Heart left ventricle (tissue), 16 donors: Measurements from ENCODE around the gene ARMC8. TPM values are rescaled to one million over a fixed set of nuclear protein-coding genes. Genes with fewer than 3 reads are reported as not detected.

Source experiments
- ATAC-seq, 4 donors: fragments of 200-7000 bp; cut with Tn5 transposase; one replicate each; pipeline ENCODE4 v1.9.1; 2020 to 2022; ENCODE audit warnings: moderate library complexity in 4 of 4, mild to moderate bottlenecking in 3 of 4, moderate number of reproducible peaks in 1 of 4
- DNase-seq, 5 donors: peaks; one replicate each; pipeline ENCODE4 v3.0.0-alpha.2; 2020
- H3K27ac ChIP-seq, 12 donors: fragments of 200-600 bp; sonication (generic) in 4 of 12; one replicate each; pipeline versions ENCODE4 v1.5.0 to v1.8.0; 2016 to 2022; ENCODE audit warnings: mild to moderate bottlenecking in 2 of 12
- H3K27me3 ChIP-seq, 9 donors: fragments of 200-600 bp; sonication (generic) in 2 of 9; one replicate each; pipeline versions ENCODE4 v1.5.1 to v1.8.0; 2016 to 2022; ENCODE audit warnings: mild to moderate bottlenecking in 3 of 9
- H3K36me3 ChIP-seq, 9 donors: fragments of 200-600 bp; sonication (generic) in 2 of 9; one replicate each; pipeline versions ENCODE4 v1.5.0 to v1.8.0; 2018 to 2022; ENCODE audit warnings: mild to moderate bottlenecking in 2 of 9
- H3K4me1 ChIP-seq, 12 donors: fragments of 200-600 bp; sonication (generic) in 4 of 12; one replicate each; pipeline versions ENCODE4 v1.5.0 to v1.8.0; 2016 to 2022; ENCODE audit warnings: mild to moderate bottlenecking in 3 of 12
- H3K4me3 ChIP-seq, 12 donors: fragments of 200-600 bp; sonication (generic) in 4 of 12; one replicate each; pipeline versions ENCODE4 v1.5.0 to v1.8.0; 2017 to 2022; ENCODE audit warnings: mild to moderate bottlenecking in 9 of 12, moderate library complexity in 4 of 12
- H3K9me3 ChIP-seq, 12 donors: fragments of 200-600 bp; sonication (generic) in 4 of 12; one replicate each; pipeline versions ENCODE4 v1.5.0 to v1.8.0; 2016 to 2022; ENCODE audit warnings: mild to moderate bottlenecking in 1 of 12
- CTCF ChIP-seq, 12 donors: fragments of 200-600 bp; sonication (generic) in 4 of 12; IDR thresholded peaks; one replicate each; pipeline versions ENCODE4 v1.5.0 to v1.8.0; 2018 to 2022; ENCODE audit warnings: antibody characterized with exemption in 12 of 12, mild to moderate bottlenecking in 5 of 12
- POLR2A ChIP-seq, 2 donors: fragments of 450-650 bp; IDR thresholded peaks; one replicate each; pipeline ENCODE4 v1.6.1; 2017; ENCODE audit warnings: antibody characterized with exemption in 2 of 2, mild to moderate bottlenecking in 2 of 2, moderate library complexity in 2 of 2
- WGBS, 4 donors: extraction: QIAGEN DNeasy Blood & Tissue Kit in 2 of 4; methylation state at CpG; one replicate each; pipeline versions ENCODE4 v1.1.5 to v1.1.7; 2013 to 2018; 5-methylcytosine and 5-hydroxymethylcytosine counted together
- intact Hi-C, 10 donors: fragments of 100-400 bp; cut with DNase I; formaldehyde crosslinking; loops; one replicate each; pipeline versions ENCODE4 v1.11.1 to v1.14.2; 2022
- polyA plus RNA-seq, 2 donors: library from polyadenylated mRNA; stranded (reverse); fragments of 200-250 nt; gene quantifications; one replicate each; pipeline ENCODE4 v1.2.3, GENCODE V29; 2013
- total RNA-seq, 9 donors: library from RNA; depleted of rRNA in 2 of 9; stranded (reverse); fragments of >200 nt in 2 of 9; fragmentation: NEBNext Ultra II Directional in 3 of 9; extraction: Animal tissue kit (Norgen Biotek cat#: 25700) in 3 of 9; gene quantifications; one replicate each; pipeline versions ENCODE4 v1.1.0 to v1.2.4, GENCODE V29; 2016 to 2023
- donor health status: ischemic (EF 13 %, LVEDD 7.1; RV severe dilation, severe dysfunction).
- donor health status: healthy with polysubstance abuse.
- donor health status: DM: no; HTN: yes; CAD: no.
- donor health status: DM: no; HTN: no; CAD: no.
- donor health status: ischemic (EF 25% LVEDD 6.9; RV normal size, moderate dysfunction).
- donor health status: ischemic (EF 25% LVEDD 5.7; RV mildly dilated, moderate dysfunction).
- donor health status: healthy.
- donor health status: DM: yes; HTN: yes; CAD: no.
- donor health status: ischemic (EF 35%, LVEDD 5.7; RV mildly dilated, moderate dysfunction).
- donor health status: nonischemic (EF 11% LVEDD 7.7; RV severe dilation, severe dysfunction).
- donor health status: DM: yes; HTN: yes; CAD: no.
- donor health status: PGD.
- donor health status: ischemic (EF 29% LVEDD 5.4; RV normal size, mild dysfunction).
- donor health status: nonischemic (EF 23%, LVEDD 6.1; RV moderate dilation, normal function).

Gene ARMC8
- total and polyA plus RNA-seq, 11 donors, result 10.1 to 42.9 (median 33.3) TPM

- intact Hi-C loops, result loop anchor here in 2 of 10 donors (10.0 kb wide), 2 partner anchors 131 to 269 kb away; partner anchors contain the start of gene CEP70 (in 1 of the 2)
- Histone ChIP-seq H3K9me3 (no peaks in the 10 kb centered on the region), H3K27me3 (no peaks in the 10 kb centered on the region), H3K27ac (no peak overlapping the region), H3K4me1 (peaks cover 0 to 28% (median 9%) of the 10 kb centered on the region in 12 donors), H3K36me3 (no peaks in the 10 kb centered on the region), H3K4me3 (no peak overlapping the region)
- TF ChIP-seq CTCF (IDR thresholded peaks at IDR 0.05) (no peak), POLR2A (IDR thresholded peaks at IDR 0.05) (no peak)
- ATAC-seq, result no peak
- DNase-seq, result no peak
Measured at GRCh38 chr3:138325990-138326389, 138.9 kb downstream of the ARMC8 start.

- peaks cover 0 to 28% (median 9%) of the 10 kb centered on the region in 12 donors for H3K4me1 ChIP-seq
- H3K4me3 ChIP-seq, result no peak overlapping the region
- no peak for TF ChIP-seq CTCF (IDR thresholded peaks at IDR 0.05)
- TF ChIP-seq POLR2A (IDR thresholded peaks at IDR 0.05), result no peak
- no peak for DNase-seq
- intact Hi-C loops, result loop anchor here in 2 of 10 donors (10.0 kb wide), 2 partner anchors 132 to 268 kb away; partner anchors contain the start of gene CEP70 (in 1 of the 2)
- whole genome bisulfite sequencing, 4 donors, result 94 to 97% (median 96%) methylated on average over 12 of the region's 12 CpGs
- H3K27ac ChIP-seq, result no peak overlapping the region
- no peaks in the 10 kb centered on the region for H3K9me3 ChIP-seq
- ATAC-seq, result no peak
- H3K27me3 ChIP-seq, result no peaks in the 10 kb centered on the region
- no peaks in the 10 kb centered on the region for H3K36me3 ChIP-seq
Measured at GRCh38 chr3:138326866-138327595, 139.9 kb downstream of the ARMC8 start.

GRCh38 chr3:138327831-138328230 is 140.7 kb downstream of the ARMC8 start:
- H3K27me3 ChIP-seq, result no peaks in the 10 kb centered on the region
- no peak overlapping the region for H3K4me3 ChIP-seq
- DNase-seq (no peak), ATAC-seq (no peak)
- intact Hi-C loops, result loop anchor here in 2 of 10 donors (10.0 kb wide), 2 partner anchors 133 to 267 kb away; partner anchors contain the start of gene CEP70 (in 1 of the 2)
- H3K4me1 ChIP-seq, result peaks cover 0 to 31% (median 9%) of the 10 kb centered on the region in 12 donors
- no peak overlapping the region for H3K27ac ChIP-seq
- 80 to 93% (median 85%) methylated on average over 4 of the region's 4 CpGs for WGBS, 4 donors
- TF ChIP-seq CTCF (IDR thresholded peaks at IDR 0.05) (no peak), POLR2A (IDR thresholded peaks at IDR 0.05) (no peak)
- no peaks in the 10 kb centered on the region for H3K9me3 ChIP-seq
- no peaks in the 10 kb centered on the region for H3K36me3 ChIP-seq

GRCh38 chr3:138328341-138328740 is 141.2 kb downstream of the ARMC8 start:
- intact Hi-C loops, result loop anchor here in 2 of 10 donors (10.0 kb wide), 2 partner anchors 134 to 266 kb away; partner anchors contain the start of gene CEP70 (in 1 of the 2)
- Histone ChIP-seq H3K27ac (no peak overlapping the region), H3K4me3 (peak overlapping the region in 1 of 12 donors; percentile 71), H3K36me3 (no peaks in the 10 kb centered on the region), H3K4me1 (peaks cover 0 to 28% (median 9%) of the 10 kb centered on the region in 12 donors), H3K27me3 (no peaks in the 10 kb centered on the region), H3K9me3 (no peaks in the 10 kb centered on the region)
- TF ChIP-seq CTCF (IDR thresholded peaks at IDR 0.05) (peak in 3 of 12 donors; percentile 5 to 24 (median 22)), POLR2A (IDR thresholded peaks at IDR 0.05) (no peak)
- DNase-seq (no peak), ATAC-seq (no peak)
- WGBS, 4 donors, result 26 to 31% (median 30%) methylated on average over 2 of the region's 2 CpGs
